HG03139 (cell line): ENCODE results near the gene CENPU.

Experiments
- ATAC-seq: cut with Tn5 transposase; IDR thresholded peaks from one replicate; pipeline ENCODE4 v1.9.1; 2021; ENCODE audit not compliant: unreplicated experiment

The CENPU gene

GRCh38 chr4:184645904-184646610 lies 87.8 kb downstream of the CENPU start:
- no peak for ATAC-seq

DNA sequence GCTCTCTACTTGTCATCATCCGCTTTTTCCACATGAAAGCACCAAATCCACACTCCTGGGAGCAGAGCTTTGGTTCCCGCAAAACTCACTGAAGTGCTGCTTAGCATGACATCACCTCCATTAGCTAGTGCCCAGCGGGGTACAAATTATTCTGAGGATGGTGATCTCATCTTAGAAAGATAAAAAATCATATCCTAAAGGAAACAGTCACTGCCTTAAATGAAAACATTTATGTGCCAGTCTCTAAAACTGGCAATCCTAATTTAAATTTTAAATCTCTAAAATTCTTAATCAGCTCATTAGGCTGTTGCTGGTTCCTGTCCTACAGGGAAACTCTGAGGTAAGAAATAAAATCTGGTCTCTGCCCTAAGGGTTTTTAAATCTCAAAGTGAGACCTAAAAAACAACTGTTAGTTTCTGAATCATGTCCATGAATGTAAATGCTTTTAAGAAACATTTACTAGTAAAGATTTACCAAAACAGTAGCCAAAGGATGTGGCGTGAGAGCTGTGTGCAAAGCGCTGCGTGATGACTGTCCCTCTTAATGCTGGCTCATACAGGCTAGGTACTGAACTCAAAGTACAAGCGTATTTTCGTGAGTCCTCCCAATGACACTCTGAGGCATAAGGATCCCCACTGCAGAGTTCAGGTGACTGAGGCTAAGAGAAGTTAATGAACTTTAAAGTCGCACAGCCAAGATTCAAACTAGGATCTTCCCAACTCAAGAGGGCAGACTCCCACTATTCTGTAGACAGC lies 89.2 kb downstream of the CENPU start:
- ATAC-seq = no peak
